ACC112 (cell line): ENCODE measurements around the gene UQCRC2.
"Not testable (repeated sequence)": the region's sequence is repeated elsewhere in the genome, so short reads cannot be mapped to it uniquely, and the experiment has no call there.

Experiments used
- H2AFZ ChIP-seq: fragments of 200-600 bp; sonication (generic); one replicate; pipeline ENCODE4 v1.6.0; 2017; ENCODE audit warnings: antibody characterized with exemption, low read length; ENCODE audit not compliant: unreplicated experiment
- H3K27ac ChIP-seq: fragments of 200-600 bp; sonication (generic); 2 replicates; pipeline ENCODE4 v1.5.1; 2014; ENCODE audit warnings: low read depth, mild to moderate bottlenecking, antibody characterized with exemption, low read length, moderate library complexity
- H3K27me3 ChIP-seq: fragments of 200-600 bp; sonication (generic); 2 replicates; pipeline ENCODE4 v1.6.1; 2014; ENCODE audit warnings: mild to moderate bottlenecking, antibody characterized with exemption, low read length, moderate library complexity, mixed read lengths; ENCODE audit not compliant: insufficient read depth
- H3K36me3 ChIP-seq: fragments of 200-600 bp; sonication (generic); 2 replicates; pipeline ENCODE4 v1.6.1; 2016; ENCODE audit warnings: mild to moderate bottlenecking, antibody characterized with exemption, low read length, moderate library complexity, mixed read lengths; ENCODE audit not compliant: insufficient read depth
- H3K4me1 ChIP-seq: fragments of 200-600 bp; sonication (generic); one replicate; pipeline ENCODE4 v1.6.1; 2016; ENCODE audit warnings: low read length, mixed read lengths; ENCODE audit not compliant: insufficient read depth, unreplicated experiment, control insufficient read depth
- H3K4me3 ChIP-seq: fragments of 200-600 bp; sonication (generic); 2 replicates; pipeline ENCODE4 v1.5.1; 2014; ENCODE audit warnings: mild to moderate bottlenecking, low read depth, low read length
- H3K79me2 ChIP-seq: fragments of 200-600 bp; sonication (generic); one replicate; pipeline ENCODE4 v1.6.0; 2016; ENCODE audit warnings: low read length; ENCODE audit not compliant: control insufficient read depth, unreplicated experiment, insufficient read depth

The UQCRC2 gene

DNA sequence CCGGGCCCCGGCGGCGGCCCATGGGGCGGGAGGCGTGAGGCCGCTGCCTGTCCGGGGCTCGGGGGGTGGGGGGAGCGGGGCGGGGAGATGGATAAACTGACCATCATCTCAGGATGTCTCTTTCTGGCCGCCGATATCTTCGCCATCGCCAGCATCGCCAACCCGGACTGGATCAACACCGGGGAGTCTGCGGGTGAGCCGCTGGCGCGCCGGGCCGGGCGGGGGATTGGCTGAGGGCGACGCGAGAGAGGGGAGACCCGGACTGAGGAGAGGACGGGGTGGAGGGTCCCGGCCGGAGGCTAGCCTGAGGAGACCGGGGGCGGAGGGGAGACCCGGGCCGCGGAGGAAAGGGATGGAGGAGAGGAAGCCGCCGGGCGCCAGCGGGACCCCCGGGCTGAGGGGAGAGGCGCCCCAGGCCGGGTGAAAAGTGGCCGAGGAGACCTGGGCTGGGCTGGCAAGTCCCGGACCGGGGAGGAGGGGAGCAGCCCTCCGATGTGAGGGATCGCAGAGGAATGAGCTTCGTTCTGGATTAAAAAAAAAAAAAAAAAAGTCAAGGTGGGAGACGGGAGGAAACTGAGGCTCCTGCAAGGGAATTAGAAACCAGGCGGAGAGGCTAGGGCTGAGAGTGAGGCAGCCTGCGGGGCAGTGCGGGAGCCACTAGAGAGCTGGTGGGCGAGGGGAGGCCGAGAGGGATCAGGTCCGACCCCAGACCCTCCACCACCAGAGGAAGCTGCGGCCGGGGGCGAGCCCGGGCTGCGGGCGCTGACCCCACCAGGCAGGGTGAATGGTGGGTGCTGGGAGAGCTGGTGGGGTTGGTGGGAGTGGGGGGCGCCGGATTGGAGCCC is 55.3 kb downstream of the UQCRC2 start:
- Histone ChIP-seq H2AFZ (no peak overlapping the region), H3K4me3 (peak overlapping the region; percentile 98), H3K36me3 (no peaks in the 10 kb centered on the region), H3K4me1 (peaks cover 16% of the 10 kb centered on the region), H3K27ac (no peak overlapping the region), H3K27me3 (no peaks in the 10 kb centered on the region), H3K79me2 (peaks cover 60% of the 10 kb centered on the region)

- H3K4me1 ChIP-seq = peaks cover 23% of the 10 kb centered on the region
- H3K79me2 ChIP-seq = peaks cover 82% of the 10 kb centered on the region
- no peaks in the 10 kb centered on the region for H3K36me3 ChIP-seq
- no peaks in the 10 kb centered on the region for H3K27me3 ChIP-seq
- H2AFZ ChIP-seq = no peak overlapping the region
- no peak overlapping the region for H3K27ac ChIP-seq
- H3K4me3 ChIP-seq = no peak overlapping the region
Observed at GRCh38 chr16:22010902-22011301, 57.7 kb downstream of the UQCRC2 start.

DNA sequence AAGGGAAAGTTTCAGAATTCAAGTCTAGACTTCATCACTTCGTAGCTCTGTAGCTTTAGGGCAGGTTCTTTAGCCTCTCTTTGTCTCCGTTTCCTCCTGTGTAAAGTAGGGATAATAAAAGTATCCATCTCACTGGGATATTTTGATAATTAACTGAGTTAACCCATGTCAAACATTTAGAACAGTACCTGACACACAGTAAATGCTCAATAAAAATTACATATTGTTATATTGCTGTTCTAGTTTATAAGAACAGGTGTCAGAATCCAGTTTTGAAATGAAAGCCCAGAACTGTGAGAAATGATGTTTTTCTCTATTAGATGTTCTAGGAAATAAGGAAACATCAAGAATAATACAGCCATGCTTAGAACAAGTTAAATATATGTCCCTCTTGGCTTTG is 59.1 kb downstream of the UQCRC2 start:
- H3K79me2 ChIP-seq = peaks cover 91% of the 10 kb centered on the region

DNA sequence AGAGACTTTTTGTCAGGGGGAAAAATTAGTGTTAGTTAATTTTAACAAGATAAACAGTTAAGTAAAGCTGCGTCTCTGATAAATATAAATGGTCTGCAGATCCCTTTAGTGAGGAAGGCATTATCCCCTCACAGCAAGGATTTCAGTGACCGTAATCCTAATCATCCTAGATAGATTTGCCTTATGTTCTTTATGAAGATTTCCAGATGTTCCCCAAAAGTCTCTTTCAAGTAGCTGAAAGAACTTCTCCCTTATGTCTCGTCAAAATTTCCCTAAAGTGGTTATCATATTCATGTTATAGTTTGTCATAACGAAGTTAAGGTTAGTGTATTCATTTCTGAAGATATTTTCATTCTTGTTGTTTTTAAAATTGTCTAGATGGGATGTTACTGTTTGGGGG is 60.3 kb downstream of the UQCRC2 start:
- H3K27me3 ChIP-seq = no peaks in the 10 kb centered on the region
- H3K79me2 ChIP-seq = peaks cover 97% of the 10 kb centered on the region
- no peaks in the 10 kb centered on the region for H3K36me3 ChIP-seq
- no peak overlapping the region for H2AFZ ChIP-seq
- no peak overlapping the region for H3K4me3 ChIP-seq
- peaks cover 36% of the 10 kb centered on the region for H3K4me1 ChIP-seq
- no peak overlapping the region for H3K27ac ChIP-seq

More for the DNA sequence above, 59.1 kb downstream of the UQCRC2 start:
- peaks cover 26% of the 10 kb centered on the region for H3K4me1 ChIP-seq
- no peaks in the 10 kb centered on the region for H3K27me3 ChIP-seq
- no peak overlapping the region for H3K4me3 ChIP-seq
- H2AFZ ChIP-seq = no peak overlapping the region
- H3K27ac ChIP-seq = no peak overlapping the region
- H3K36me3 ChIP-seq = no peaks in the 10 kb centered on the region

DNA sequence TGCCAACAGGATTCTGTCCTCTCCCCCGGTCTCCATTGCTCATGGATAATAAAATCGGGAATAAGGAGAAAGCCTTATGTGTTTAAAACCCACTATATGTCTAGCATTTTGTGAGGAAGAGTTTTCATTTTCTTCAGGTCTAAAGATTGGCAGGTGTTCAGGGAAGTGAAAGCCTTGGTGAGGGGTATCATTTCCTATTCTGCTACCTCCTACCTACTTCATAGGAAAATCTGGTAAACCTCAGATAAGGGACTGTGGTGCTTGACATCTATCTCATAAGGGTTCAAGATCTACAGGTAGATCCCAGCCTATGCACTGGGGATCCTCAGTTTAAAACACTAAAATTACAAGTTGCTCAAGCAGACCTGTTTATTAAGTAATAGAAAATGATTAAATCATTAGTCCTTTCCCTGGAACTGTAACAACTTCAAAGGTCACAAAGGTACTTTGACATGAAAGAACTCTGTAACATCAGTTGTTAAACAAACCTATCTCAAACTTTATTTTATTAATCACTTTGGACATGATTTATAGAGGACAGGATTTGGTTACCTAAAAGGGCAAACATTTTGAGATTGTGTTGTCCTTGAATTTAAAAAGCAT is 61.2 kb downstream of the UQCRC2 start:
- Histone ChIP-seq H3K79me2 (peaks cover 97% of the 10 kb centered on the region), H3K27me3 (no peaks in the 10 kb centered on the region), H3K27ac (no peak overlapping the region), H3K4me1 (peaks cover 39% of the 10 kb centered on the region), H3K4me3 (no peak overlapping the region), H2AFZ (no peak overlapping the region), H3K36me3 (no peaks in the 10 kb centered on the region)

DNA sequence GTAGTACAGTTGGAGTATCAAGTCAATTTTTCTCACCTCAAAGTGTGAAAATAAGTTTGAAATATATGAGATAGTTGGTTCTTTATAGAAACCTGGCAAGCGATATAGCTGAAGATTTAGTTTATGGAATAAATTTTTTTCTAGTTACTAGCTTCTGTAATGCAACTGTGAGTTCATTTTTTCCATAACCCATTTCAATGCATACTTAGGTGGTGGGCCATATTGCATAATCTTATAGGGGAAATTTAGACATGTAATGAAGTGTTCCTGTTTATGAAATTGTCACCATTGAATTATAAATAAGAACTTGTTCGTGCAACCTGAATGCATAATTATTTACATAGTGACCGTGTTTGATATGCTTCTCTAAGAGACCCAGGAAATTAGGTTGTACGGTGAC is 63.8 kb downstream of the UQCRC2 start:
- H3K4me3 ChIP-seq = no peak overlapping the region
- peaks cover 32% of the 10 kb centered on the region for H3K4me1 ChIP-seq
- no peaks in the 10 kb centered on the region for H3K27me3 ChIP-seq
- no peak overlapping the region for H2AFZ ChIP-seq
- no peaks in the 10 kb centered on the region for H3K36me3 ChIP-seq
- H3K79me2 ChIP-seq = peaks cover 92% of the 10 kb centered on the region
- H3K27ac ChIP-seq = no peak overlapping the region

DNA sequence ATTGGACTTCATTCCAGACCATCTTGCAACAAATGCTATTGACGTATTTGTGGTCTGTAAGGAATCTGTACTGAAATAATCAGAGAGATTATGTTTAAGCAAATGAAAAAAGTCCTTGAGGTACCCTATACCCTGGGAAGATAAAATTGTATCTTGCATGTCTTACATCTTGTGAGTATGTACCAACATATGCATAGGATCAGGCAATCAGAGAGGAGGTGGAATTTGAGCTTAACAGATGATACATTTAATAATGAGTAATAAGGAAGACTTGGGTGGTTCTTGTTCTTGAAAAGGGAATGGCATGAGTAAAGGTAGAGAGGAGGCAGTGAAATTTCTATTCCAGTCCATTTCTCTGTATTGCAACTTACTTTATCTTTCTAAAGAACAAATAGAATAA is 65.4 kb downstream of the UQCRC2 start:
- Histone ChIP-seq H3K79me2 (peaks cover 90% of the 10 kb centered on the region), H2AFZ (no peak overlapping the region), H3K4me3 (no peak overlapping the region), H3K27ac (no peak overlapping the region), H3K36me3 (no peaks in the 10 kb centered on the region), H3K27me3 (no peaks in the 10 kb centered on the region), H3K4me1 (peaks cover 38% of the 10 kb centered on the region)

GRCh38 chr16:22022151-22022550 is 69.0 kb downstream of the UQCRC2 start:
- Histone ChIP-seq H3K4me1 (peaks cover 39% of the 10 kb centered on the region), H3K79me2 (peaks cover 78% of the 10 kb centered on the region), H3K27ac (no peak overlapping the region)

GRCh38 chr16:22023505-22023904 is 70.3 kb downstream of the UQCRC2 start:
- H3K4me1 ChIP-seq = peaks cover 40% of the 10 kb centered on the region
- H3K79me2 ChIP-seq = peaks cover 78% of the 10 kb centered on the region

More at GRCh38 chr16:22022151-22022550, 69.0 kb downstream of the UQCRC2 start:
- no peak overlapping the region for H2AFZ ChIP-seq
- no peaks in the 10 kb centered on the region for H3K27me3 ChIP-seq
- no peak overlapping the region for H3K4me3 ChIP-seq
- H3K36me3 ChIP-seq = no peaks in the 10 kb centered on the region

GRCh38 chr16:22024785-22025184 is 71.6 kb downstream of the UQCRC2 start:
- peaks cover 78% of the 10 kb centered on the region for H3K79me2 ChIP-seq

More at GRCh38 chr16:22023505-22023904, 70.3 kb downstream of the UQCRC2 start:
- no peak overlapping the region for H2AFZ ChIP-seq
- no peaks in the 10 kb centered on the region for H3K27me3 ChIP-seq
- no peak overlapping the region for H3K27ac ChIP-seq
- H3K36me3 ChIP-seq = no peaks in the 10 kb centered on the region
- H3K4me3 ChIP-seq = no peak overlapping the region

DNA sequence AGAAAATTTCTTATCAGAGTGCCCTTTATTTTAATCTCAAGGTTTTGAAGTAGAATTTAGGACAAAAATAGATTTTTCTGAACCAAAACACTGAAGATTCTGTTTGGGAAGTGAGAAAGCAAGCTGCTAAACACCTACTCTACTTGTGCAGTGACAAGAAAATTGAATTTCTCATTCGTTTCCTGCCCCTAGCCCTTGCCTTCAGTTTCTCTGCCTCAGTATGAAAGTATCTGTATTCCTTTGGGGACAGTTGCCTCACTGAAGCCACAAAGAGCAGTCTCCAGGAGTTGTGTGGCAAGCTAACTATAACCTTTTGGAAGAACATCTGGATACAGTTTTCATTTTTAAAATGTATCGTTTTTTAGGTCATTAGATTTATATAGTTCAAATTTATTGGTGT is 74.5 kb downstream of the UQCRC2 start:
- Histone ChIP-seq H3K4me1 (peaks cover 54% of the 10 kb centered on the region), H2AFZ (no peak overlapping the region), H3K27me3 (no peaks in the 10 kb centered on the region), H3K27ac (peak overlapping the region; percentile 91), H3K79me2 (peaks cover 79% of the 10 kb centered on the region), H3K4me3 (peak overlapping the region; percentile 41), H3K36me3 (peaks cover 13% of the 10 kb centered on the region)

More at GRCh38 chr16:22024785-22025184, 71.6 kb downstream of the UQCRC2 start:
- H3K27ac ChIP-seq = peak overlapping the region; percentile 91
- H3K36me3 ChIP-seq, H3K4me3 ChIP-seq, H2AFZ ChIP-seq, H3K27me3 ChIP-seq: not testable (repeated sequence)
- peaks cover 46% of the 10 kb centered on the region for H3K4me1 ChIP-seq
